ENCODE results near the gene ENOX1.

The ENOX1 gene

DNA sequence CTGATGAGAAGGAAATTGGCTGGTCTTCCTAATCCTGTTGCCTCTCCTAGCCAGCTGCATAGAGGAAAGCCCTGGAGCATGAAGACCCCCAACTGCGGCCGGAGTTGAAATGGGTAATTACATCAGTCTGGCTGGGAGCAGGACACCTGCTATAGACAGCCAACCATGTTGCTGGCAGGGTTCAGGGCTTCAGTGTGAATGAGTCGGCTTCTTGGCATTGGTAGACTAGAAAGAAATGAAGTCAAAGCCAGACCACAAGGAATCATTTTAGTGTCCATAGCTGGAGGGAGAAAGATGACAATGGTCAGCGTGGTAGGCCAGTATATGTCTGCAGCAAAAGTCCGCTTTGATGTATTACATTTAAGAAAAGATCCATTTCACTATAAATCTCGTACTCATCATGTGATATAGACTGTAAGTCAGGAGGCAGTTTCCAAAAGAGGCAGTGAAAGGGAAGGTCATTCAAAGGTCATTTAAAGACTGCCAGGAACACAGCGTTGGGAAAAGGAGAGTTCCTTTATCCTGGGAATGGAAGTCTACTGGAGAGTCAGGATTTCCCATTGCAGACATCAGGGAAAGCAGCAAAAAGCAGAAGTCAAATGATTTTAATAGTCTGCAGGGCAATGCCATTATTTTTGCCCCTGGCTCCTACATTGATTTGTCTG, 500.7 kb downstream of the ENOX1 start:
- peak in 1 of 10 donors; percentile 42 for DNase-seq
- intact Hi-C loops (cut with DNase I), result no loop called here

DNA sequence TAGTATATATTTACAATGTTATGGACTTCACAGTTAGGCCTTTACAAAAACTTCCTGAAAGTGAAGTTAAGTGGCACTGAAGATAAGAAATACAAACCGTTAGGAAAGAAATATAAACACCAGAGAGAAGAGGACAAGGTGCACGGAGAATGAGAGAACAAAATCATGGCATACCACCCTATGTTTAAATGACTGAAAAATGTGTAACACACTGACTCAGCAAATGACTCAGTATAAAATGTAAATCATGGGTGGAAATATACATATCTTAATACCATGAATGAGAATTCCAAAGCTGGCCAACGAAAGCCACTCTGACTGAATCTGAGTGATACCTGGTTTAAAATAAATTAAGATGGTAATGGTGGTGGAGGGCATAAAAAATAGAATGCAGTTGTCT, 502.6 kb downstream of the ENOX1 start:
- DNase-seq, result no peak
- intact Hi-C loops (cut with DNase I), result no loop called here

DNA sequence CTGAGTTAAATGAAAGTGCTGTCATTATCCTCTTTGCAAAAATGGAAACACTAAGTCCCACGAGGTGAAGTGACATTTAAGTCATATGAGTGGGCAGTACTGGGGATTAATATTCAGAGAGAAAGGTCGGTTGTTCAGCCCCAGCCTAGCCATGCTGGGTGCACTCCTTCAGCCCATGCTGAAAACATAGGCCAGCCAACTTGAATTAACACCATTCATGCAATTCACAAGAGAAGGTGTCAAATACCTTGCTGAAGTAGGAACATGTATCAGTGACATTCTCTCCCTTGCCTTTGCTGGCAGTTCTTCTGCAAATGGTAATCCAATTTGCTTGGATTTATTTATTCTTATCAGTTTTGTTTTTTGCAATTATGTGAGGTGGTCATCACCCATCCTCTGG, 507.1 kb downstream of the ENOX1 start:
- intact Hi-C loops (cut with DNase I), result no loop called here
- peak in 1 of 10 donors; percentile 18 for DNase-seq

DNA sequence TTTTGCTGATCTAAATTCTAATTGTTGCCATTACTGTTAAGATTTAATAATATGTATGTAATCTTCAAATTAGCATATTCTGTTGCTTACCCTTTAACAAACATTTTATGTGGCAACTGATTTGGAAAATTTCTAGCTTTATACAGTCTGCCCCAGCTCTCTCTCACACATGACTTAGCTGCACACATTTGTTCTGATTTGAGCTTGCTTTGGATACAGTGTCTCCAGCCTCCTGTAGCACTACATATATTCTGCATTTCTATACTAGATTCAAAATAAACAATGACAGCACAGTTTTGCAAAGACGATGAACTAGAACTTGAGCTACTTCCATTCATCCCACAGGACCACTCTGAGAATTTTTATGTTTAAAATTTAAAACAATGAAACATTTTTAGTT, 508.6 kb downstream of the ENOX1 start:
- DNase-seq, result no peak

DNA sequence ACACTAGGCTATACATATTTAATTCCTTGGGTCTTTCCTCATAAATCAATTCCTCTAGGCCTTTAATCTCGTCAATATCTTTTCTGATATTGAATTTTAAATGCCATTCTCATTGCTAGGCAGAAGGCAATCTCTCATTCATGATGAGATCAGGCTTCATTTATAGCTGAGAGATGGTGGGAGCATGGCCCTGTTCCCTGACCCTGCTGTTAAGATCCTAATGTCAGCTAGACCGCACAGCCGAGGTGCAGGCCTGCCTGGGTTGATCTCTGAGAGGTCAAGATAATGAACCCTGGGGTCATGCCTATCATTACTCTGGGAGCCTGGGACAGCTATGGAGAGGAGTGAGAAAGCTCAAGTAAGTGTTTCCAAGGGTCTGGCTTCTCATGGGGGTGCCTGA, 509.6 kb downstream of the ENOX1 start:
- intact Hi-C loops (cut with DNase I), result no loop called here
- DNase-seq, result peak in 1 of 10 donors; percentile 26

More for the DNA sequence above, 508.6 kb downstream of the ENOX1 start:
- intact Hi-C loops (cut with DNase I), result no loop called here

DNA sequence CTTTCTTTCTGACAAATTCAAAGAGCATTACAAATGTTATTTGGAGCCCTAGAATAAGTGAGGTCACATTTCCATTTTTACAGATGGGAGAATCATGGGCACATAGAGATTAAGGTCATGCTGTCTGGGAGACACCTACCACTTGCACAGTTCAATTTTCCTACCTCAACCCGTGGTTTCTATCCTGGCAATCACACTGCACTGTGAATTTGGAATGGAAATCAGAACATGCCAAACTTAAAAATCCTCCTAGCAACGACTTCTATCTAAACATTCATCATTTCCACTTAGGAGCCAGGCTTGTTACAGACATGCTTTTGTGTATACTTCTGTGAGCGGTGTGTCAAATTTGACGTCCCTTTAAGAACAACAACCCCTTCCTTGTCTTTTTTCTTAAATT, 511.9 kb downstream of the ENOX1 start:
- intact Hi-C loops (cut with DNase I), result no loop called here

DNA sequence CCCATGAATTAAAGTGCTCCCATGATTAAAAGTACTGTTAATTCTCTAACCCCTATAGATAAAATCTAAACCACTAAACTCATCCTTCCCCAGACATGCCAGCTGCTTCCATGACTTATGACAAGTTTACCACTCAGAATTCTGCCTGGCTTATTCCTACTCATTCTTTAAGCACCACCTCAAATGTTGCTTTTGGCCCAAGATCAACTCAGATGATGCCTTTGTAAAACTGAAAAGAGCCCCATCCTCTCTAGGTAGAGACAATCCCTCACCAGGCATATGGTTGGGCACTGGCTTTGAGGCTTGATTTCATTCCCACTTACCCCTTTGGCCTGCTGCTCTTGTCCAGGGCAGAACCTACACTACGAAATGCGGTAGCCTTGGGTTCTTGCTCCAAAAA, 513.4 kb downstream of the ENOX1 start:
- DNase-seq, result no peak
- intact Hi-C loops (cut with DNase I), result no loop called here

More for the DNA sequence above, 511.9 kb downstream of the ENOX1 start:
- DNase-seq, result no peak

DNA sequence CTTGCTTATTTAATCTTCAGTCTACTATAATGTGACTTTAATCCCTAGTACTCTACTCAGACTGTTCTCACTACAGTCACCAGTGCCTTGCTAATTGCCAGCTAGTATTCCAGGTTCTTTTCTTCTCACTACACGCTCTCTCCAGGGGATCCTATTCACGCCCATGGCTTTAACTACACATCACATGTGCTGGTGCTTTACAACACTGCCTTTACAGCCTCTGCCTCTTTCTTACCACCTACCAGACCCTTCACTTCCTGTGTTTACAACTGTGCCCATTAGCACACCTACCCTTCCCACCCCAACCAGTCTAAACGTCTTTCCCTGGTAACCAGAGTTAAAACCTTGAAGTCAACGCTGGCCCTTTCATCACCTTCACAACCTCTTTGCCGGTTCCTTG, 513.9 kb downstream of the ENOX1 start:
- intact Hi-C loops (cut with DNase I), result no loop called here

DNA sequence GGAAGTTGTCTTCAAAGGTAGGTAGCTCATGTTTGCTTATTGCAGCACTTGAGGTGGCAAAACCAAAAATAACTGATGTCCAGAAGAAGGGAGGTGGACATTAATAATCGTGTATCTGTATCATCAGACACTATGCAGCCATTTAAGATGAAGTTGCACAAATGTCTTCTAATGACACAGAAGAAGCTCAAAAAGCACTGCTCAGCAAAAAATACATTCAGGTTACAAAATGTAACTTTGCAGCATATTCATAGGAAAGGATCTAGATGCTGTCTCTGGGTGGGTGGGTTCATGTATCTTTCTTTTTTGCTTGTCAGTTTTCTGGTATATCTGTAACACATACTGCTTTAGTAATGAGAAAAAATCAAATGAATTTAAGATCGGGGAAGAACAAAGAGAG, 515.6 kb downstream of the ENOX1 start:
- intact Hi-C loops (cut with DNase I), result no loop called here
- DNase-seq, result no peak

More for the DNA sequence above, 513.9 kb downstream of the ENOX1 start:
- DNase-seq, result no peak

DNA sequence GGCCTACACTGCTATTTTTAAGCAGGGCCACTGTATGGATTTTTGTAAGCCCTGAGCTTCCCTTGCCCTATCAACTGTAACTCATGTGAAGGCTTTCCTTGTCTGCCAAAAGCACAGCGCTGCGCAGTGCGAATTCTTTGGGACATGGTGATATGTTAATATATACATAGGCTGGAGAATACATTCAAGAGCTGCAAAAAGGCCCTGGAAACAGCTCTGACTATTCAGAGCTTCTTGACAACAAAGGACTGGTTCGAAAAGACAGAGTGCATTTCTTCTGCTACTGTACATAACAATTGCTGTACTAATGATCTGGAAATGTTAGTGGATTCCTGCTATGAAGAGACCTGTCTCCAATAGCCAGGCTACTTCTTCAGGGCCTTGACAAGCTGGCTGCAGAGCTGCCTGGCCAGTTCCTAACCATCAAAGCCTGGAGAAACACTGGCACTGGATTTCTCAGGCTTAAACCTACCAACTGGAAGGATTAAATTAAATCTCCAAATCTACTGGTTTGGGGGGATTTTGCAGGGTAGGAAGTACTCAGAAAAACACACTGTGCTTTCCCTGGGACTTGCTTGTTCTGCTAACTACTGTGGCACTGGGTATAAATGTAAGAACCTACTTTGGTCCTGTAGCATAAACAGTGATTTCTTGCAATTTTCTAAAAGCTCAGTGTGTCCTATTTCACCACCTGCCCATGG, 516.5 kb downstream of the ENOX1 start:
- intact Hi-C loops (cut with DNase I), result no loop called here
- no peak for DNase-seq

DNA sequence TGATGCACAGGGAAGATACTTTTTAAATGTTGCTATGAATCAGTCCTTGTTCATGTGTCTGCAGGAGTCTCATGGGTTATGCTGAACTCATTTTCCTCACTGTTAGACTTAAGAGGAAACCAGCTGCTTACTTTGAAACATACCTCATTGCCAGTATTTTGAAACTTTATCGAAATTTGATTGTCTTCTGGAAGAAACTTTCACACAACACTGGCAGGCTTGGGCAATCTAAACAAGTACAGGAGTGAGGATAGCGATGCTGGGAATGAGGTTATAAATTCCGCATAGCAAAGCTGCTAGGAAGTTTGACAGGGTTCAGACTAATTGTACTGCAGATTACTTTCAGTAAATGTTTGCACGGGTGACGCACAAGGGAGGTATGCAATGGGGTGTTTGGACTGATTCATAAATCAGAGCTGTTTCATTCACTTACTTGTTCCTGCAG, 517.7 kb downstream of the ENOX1 start:
- intact Hi-C loops (cut with DNase I), result no loop called here
- no peak for DNase-seq

DNA sequence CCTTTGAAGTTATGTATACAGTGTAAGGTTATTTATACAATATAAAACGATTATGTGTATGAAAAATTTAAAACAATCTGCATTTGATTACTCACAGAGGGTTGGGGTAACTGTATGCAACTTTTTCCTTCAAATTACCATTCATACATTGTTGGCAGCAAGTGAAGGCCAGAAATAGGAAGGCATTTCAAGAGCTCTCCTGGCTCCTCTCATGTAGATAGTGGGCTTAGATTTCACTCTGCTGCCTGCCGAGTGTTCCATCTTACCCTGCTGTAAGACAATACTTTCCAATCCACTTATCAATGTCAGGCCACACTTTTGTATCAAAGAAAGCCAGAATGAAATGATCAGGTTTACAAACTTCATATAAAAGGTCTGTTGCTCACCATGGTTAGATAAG, 518.1 kb downstream of the ENOX1 start:
- DNase-seq, result no peak

DNA sequence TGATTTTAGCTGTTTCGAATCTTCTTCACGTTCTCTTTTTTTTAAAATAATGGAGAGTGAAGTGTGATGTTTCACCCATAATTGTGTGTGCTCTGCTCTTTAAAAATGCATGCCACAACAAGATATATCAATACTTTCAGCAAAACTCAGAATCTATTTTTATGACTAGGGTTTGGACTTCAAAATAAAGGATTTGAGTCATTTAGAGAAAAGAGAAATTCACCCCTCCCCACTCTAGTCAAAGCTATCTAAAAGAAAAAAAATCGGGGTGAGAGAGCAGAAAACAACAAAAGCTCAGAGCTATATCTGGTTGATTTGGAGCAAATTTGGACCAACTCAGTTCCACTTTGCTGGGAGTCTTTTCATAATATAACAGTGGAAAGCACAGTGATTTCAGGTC, 518.9 kb downstream of the ENOX1 start:
- intact Hi-C loops (cut with DNase I), result no loop called here
- DNase-seq, result no peak

More for the DNA sequence above, 518.1 kb downstream of the ENOX1 start:
- intact Hi-C loops (cut with DNase I), result no loop called here

DNA sequence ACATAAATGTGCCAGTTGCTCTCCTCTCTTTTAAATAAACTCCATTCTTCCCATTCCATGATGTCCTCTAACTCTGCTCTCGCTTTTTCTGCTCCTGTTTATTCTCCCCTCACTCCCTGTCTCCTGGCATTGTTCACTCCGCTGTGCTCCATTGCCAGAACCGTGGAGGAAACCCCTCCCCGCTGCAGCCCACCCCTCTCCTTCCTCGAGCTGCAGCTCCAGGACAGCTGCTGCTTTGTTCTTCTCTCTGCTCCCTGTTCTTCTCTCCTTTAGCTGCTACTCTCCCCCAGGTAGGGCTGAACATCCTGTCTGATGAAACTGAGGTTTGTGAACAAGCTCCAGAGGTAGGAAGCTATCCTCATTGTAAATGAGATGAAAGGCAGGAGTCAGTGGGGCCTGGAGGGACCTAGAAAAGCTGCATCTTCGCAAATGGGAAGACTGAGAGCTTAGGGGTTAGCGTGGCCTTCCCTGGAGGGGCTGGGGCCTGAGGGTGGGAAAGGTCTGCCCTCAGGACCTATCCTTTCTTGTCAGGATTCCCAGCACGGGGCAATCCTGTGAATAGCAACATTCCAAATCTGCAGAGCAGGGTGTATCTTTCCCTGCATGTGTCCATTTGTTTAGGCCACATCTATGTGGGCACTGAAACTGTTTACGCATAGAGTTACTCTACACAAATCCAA, 519.7 kb downstream of the ENOX1 start:
- no peak for DNase-seq
- intact Hi-C loops (cut with DNase I), result no loop called here

DNA sequence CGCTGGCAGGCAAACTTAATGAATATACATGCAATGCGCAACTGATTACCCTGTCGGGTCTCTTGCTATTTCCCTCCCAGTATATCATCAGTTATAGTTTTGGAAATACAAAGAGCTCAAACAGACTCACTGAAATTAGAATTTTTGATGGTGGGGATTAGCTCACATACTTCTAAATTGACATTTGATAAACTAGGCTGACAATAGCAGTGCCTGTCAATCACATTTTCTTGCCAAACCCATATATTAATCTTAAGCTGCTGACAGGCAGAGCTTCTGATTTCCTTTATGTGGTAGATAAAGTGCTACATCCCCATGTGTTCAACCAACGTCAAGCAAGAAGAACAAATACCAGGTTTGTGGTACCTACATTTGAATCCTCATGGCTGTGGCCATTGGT, 521.7 kb downstream of the ENOX1 start:
- DNase-seq, result no peak
- intact Hi-C loops (cut with DNase I), result no loop called here

DNA sequence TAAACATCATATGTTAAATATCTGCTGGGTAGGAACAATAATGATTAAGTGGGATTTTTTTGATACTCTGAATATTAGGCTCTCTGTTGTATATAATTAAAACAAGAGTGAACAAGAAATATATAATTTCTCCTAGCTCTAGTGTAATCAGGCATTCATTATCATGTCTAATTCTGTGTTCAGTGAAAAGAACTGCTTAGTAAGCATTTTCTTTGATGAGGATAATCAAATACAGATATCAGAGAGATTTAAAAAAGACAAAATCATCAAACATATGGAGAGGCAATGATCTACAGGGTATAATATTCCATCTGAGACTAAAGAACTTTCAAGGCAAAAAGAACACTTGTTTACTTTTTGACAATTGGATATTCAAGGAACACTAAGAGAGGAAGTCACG, 522.3 kb downstream of the ENOX1 start:
- DNase-seq, result no peak
- intact Hi-C loops (cut with DNase I), result no loop called here

DNA sequence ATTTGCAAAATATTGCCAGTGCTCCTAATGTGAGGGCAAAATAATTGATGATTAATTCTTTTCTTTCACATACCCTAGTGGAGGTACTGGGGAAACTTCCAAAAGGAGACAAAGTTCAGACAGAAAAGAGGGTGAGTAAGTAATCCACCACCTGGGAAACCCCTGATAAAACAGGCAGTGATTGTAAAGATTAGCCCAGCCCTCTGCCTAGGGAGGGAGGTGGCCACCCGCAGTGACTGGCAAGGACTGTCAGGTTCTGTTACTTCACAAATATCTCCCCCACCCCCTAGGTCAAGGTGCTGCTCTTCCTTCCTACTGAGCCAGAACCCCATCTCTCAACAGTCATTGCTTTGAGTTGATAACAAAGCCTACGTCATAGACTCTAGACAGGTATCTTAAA, 523.7 kb downstream of the ENOX1 start:
- no peak for DNase-seq
- intact Hi-C loops (cut with DNase I), result no loop called here

DNA sequence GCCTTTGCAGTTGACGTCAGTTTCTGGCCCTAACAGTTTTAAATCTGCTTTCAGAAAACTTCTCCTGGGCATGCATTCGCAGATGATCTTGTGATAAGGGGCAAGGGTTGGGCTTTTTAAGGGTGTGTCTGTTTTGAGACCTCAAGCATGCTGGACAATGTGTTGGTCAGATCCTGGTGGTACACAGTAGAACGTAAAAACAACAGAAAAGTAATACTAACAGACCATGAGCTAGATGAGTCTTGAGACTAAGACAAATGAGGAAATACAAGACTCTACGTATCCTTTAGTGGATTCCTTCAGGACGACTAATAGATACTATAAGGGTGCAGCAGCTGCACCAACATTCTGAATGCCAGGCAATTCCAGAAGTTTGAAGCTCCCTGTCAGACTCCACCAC, 525.8 kb downstream of the ENOX1 start:
- intact Hi-C loops (cut with DNase I), result no loop called here
- no peak for DNase-seq

DNA sequence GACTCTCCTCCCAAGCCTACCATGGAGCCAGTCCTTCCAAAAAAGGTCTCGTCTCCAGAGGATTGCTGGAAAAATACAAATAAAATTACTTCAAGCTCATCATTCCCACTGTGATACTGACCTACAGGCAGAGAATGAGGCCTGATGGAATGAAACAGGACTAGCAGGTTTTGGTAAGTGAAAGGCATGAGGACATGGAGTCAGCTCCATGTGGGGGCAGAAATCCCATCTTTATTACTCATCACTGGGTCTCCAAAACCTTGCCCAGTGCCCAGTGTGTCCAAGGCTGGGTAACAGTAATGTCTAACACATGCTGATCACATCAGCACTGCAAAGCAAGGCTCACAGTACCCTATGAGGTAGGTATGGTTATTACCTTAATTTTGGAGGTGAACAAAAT, 528.0 kb downstream of the ENOX1 start:
- intact Hi-C loops (cut with DNase I), result no loop called here

DNA sequence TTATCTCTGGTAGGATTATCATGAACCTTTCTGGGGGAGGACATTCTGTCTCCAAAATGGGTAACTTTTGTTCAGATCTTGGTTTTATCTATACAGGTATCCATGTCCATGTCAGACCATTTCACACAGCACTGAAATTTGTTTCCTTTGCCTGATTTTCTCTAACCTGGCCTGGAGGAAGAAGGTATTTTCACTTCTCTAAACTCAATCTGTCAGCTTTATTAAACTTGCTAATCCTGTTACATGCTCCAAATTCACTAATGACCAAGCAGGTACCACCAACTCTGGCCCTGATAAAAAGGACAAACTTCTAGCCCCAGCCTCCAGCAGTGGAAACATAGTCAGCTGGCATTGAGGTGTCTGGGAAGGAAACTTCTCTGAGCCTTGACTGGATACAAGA, 529.0 kb downstream of the ENOX1 start:
- intact Hi-C loops (cut with DNase I), result no loop called here

More for the DNA sequence above, 528.0 kb downstream of the ENOX1 start:
- no peak for DNase-seq

DNA sequence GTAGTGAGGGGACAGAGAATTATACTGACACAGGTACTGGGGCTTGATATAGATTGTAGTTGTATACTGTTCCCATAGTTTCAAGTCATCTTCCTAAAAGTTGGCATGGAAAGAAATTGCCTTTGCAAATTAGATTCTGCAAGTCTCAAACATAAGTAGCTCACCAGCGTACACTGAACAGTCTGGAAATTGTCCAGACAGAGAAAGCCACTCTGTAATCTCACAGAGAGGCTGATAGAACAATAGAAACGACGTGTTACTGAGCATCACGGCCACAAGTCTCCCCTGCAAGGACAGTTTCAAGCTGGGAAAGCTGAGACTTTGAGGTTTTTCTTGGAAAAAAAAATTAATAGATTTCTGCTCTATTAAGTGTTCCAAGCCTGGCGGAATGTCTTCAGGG, 534.8 kb downstream of the ENOX1 start:
- no peak for DNase-seq
- intact Hi-C loops (cut with DNase I), result no loop called here

More for the DNA sequence above, 529.0 kb downstream of the ENOX1 start:
- no peak for DNase-seq

DNA sequence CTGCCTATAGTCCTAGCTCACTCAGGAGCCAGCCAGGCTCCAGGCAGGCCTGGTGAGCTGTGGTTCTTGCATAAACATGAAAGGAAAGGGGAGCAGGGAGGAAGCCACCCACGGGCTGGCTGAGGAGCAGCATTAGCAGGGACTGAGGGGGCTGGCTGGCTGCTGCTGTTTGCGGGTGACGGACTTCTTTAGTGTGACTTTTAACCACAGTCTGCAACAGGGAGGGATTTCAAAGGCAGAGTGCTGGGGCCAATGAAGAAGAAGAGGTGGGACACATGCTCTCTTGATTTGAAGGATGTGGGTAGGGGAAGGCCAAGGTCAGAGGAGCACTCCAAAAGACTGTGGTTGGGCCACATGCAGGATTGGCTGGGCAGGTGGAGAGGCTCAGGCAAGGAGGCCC, 540.4 kb downstream of the ENOX1 start:
- intact Hi-C loops (cut with DNase I), result no loop called here
- peak in 2 of 10 donors; percentile 23 to 83 for DNase-seq

Measured in posterior cingulate gyrus (tissue), 11 donors.